ENCODE results near the gene ABI3BP.

The ABI3BP gene

GRCh38 chr3:100932491-100932890 is 60.7 kb downstream of the ABI3BP start:
- no peaks in the 10 kb centered on the region for H3K4me1 Mint-ChIP-seq
- no peak overlapping the region for H3K4me3 Mint-ChIP-seq
- ATAC-seq = no peak
- H3K36me3 Mint-ChIP-seq = no peaks in the 10 kb centered on the region
- H3K9me3 Mint-ChIP-seq = peaks cover 7% of the 10 kb centered on the region
- no peaks in the 10 kb centered on the region for H3K27me3 Mint-ChIP-seq
- H3K27ac Mint-ChIP-seq = no peak overlapping the region

GRCh38 chr3:100928638-100929428 is 64.4 kb downstream of the ABI3BP start:
- no peaks in the 10 kb centered on the region for H3K4me1 Mint-ChIP-seq
- no peak overlapping the region for H3K4me3 Mint-ChIP-seq
- H3K9me3 Mint-ChIP-seq = no peaks in the 10 kb centered on the region
- no peak for ATAC-seq
- H3K27me3 Mint-ChIP-seq = no peaks in the 10 kb centered on the region
- H3K36me3 Mint-ChIP-seq = no peaks in the 10 kb centered on the region
- H3K27ac Mint-ChIP-seq = no peak overlapping the region

- no peaks in the 10 kb centered on the region for H3K9me3 Mint-ChIP-seq
- ATAC-seq = no peak
These were observed 65.4 kb downstream of the ABI3BP start for GRCh38 chr3:100927775-100928174.

DNA sequence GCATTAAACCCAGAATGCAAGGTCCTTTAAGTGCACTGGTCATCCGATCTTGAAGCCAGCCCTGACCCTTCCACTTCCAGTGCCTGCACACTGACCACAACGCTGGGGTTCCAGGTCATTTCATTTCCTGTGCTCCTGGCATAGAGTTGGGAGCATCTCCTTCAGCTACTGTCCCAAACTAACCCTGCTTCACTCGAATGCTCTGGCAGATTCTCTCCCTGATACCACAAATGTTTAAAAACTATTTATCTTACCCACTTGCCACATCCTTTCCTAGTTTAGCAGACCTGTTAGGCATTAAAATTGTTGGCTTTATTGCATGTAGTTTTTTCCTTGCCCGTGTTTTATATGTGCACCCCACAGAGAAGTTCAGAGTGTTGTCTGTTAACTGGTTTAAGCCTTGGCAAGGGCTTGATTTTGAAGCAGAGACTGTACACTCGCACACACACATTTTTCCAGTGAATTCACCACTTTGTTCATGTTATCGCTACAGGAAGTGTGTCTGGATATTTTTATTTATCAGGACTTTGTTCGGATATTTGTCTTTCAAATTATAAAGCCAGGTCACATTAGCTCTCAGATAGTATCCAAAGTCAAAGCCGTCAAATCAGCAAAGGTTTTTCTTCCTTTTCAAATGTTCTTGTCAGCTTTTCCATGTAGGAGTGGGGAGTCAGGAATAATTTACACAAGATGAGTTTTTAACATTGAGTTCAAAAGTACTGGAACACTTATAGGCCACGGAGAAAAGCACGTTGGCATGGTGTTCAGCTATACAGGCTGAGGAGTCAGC is 77.3 kb downstream of the ABI3BP start:
- no peaks in the 10 kb centered on the region for H3K9me3 Mint-ChIP-seq
- H3K27me3 Mint-ChIP-seq = no peaks in the 10 kb centered on the region
- no peak for ATAC-seq
- no peaks in the 10 kb centered on the region for H3K36me3 Mint-ChIP-seq
- H3K27ac Mint-ChIP-seq = no peak overlapping the region
- H3K4me1 Mint-ChIP-seq = no peaks in the 10 kb centered on the region
- H3K4me3 Mint-ChIP-seq = no peak overlapping the region

More at GRCh38 chr3:100927775-100928174, 65.4 kb downstream of the ABI3BP start:
- no peaks in the 10 kb centered on the region for H3K4me1 Mint-ChIP-seq
- H3K27me3 Mint-ChIP-seq = peaks cover under 1% of the 10 kb centered on the region
- no peak overlapping the region for H3K4me3 Mint-ChIP-seq
- H3K36me3 Mint-ChIP-seq = no peaks in the 10 kb centered on the region
- H3K27ac Mint-ChIP-seq = no peak overlapping the region

DNA sequence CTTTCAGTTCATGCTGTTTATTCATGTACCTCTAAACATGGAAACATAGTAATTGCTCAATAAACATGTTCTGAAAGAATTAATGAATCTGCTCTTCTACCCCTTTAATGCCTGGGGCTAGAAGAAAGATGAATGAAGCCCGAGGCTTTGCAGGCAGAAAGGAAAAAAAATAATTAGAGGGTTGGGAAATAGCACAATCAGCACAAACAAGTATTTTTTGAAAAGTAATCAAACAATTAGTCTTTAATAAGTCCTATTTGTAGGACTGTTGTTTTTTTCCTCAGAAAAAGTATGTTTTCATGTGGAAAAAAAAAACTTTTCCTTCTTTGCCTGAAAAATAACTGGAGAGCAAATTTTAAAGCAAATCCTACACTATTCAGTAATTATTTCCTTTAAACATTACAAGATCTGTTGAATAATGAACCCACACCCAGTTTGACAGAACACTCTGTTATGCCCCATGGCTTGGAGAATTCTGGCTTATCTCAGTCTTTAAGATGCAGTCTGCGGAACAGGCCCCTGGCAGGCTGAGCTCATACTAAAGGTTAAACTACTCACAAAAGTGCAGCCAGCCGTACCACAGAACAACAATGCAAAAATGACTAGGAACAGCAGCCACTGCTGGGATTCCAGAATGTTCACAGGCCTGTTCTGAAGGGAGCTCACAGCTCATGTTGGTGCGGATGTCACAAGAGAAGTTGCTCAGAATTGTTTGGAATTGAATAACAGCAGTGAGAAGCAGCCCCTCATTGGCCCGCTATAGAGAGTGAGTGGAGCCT is 79.2 kb downstream of the ABI3BP start:
- Mint-ChIP-seq H3K4me1 (no peaks in the 10 kb centered on the region), H3K4me3 (no peak overlapping the region)
- ATAC-seq = no peak

DNA sequence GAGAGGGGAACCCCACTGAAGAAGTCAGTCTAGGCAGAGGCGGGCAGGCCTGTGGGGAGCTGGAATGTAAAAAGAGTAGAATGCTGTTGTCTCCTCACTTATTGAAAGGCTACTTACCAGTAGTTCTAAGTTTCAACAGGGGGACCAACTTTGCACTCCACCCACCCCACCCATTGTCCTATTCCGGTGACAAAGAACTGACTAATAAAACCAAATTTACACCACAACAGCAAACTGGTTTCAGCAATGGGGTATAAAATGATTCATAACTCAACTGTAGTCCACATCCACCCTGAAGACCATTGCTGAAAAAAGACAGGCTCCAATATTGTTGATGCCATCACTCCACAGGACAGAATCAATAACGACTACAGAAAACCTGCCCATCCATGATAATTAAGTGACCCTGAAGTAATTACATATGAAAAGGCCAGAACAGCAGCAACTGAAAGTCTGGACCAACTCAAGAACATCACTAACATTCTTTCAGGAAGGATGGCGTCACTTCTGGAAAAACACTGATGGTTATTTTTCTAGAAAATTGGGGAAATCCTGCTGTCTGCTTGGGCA is 80.2 kb downstream of the ABI3BP start:
- Mint-ChIP-seq H3K4me3 (no peak overlapping the region), H3K27me3 (no peaks in the 10 kb centered on the region)

More for the DNA sequence above, 79.2 kb downstream of the ABI3BP start:
- H3K36me3 Mint-ChIP-seq = no peaks in the 10 kb centered on the region
- peaks cover 4% of the 10 kb centered on the region for H3K9me3 Mint-ChIP-seq
- no peak overlapping the region for H3K27ac Mint-ChIP-seq
- no peaks in the 10 kb centered on the region for H3K27me3 Mint-ChIP-seq

DNA sequence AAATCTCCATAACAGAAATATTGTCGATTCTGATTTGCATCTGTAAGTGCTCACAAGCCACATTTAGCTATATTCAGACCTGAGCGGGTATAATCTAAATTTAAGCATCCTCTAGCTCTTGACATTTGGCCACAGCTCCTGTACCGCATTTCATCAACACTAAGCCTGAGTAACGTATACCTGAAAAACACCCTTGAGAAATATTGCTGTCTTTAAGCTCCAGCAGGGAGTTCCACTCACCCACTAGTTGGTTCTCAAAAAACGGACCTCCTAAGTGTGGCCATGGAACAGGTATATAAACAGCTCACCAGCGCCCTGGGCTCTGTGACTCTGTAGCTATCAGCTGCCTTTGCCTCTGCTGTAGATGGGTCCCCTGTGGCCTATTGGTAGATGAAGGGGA is 80.7 kb downstream of the ABI3BP start:
- H3K36me3 Mint-ChIP-seq = no peaks in the 10 kb centered on the region
- peaks cover under 1% of the 10 kb centered on the region for H3K27me3 Mint-ChIP-seq
- no peak overlapping the region for H3K4me3 Mint-ChIP-seq
- peak; percentile 22 for ATAC-seq
- peaks cover 5% of the 10 kb centered on the region for H3K9me3 Mint-ChIP-seq
- no peak overlapping the region for H3K27ac Mint-ChIP-seq
- H3K4me1 Mint-ChIP-seq = no peaks in the 10 kb centered on the region

More for the DNA sequence above, 80.2 kb downstream of the ABI3BP start:
- H3K4me1 Mint-ChIP-seq = no peaks in the 10 kb centered on the region
- peak; percentile 14 for ATAC-seq
- no peaks in the 10 kb centered on the region for H3K36me3 Mint-ChIP-seq
- H3K27ac Mint-ChIP-seq = no peak overlapping the region
- H3K9me3 Mint-ChIP-seq = peaks cover 5% of the 10 kb centered on the region

DNA sequence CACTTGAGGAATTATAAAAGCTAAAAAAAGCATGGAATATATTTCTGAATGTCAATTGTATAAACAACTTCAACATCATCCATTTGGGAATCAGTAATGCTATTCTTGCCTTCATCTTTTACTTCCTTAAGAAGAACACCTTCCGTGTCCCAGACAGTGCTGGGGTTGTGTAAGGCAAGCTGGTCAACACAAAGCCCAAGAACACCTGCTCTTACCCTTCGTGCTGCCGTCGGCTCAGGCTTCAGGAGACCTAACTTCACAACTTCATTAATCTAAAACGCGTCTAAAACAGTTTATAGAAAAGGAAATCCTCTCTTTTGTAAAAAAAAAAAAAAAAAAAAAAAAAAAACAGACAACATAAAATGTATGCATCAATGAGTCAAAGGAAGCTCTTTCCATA is 81.3 kb downstream of the ABI3BP start:
- Mint-ChIP-seq H3K27ac (no peak overlapping the region), H3K36me3 (no peaks in the 10 kb centered on the region), H3K27me3 (peaks cover 6% of the 10 kb centered on the region), H3K9me3 (peaks cover 5% of the 10 kb centered on the region), H3K4me1 (no peaks in the 10 kb centered on the region), H3K4me3 (no peak overlapping the region)
- no peak for ATAC-seq

DNA sequence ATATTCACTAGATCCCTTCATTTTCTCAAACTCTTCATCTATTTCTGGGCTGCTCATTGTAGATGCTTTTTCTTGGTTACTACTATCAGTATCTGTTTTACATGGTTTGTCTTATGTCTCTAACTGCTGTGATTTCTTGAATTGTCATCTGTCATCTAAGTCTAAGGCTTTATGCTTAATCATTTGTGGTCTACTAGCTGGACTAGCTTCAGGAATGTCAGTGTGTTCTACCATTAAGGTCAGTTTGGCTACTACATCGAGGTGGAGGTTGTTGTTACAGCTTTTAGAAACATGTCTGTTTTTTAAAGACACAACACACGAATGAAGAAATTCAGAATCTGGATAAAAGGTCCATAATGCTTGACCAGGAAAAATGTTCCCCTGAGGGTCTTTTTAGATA is 82.2 kb downstream of the ABI3BP start:
- H3K9me3 Mint-ChIP-seq = peaks cover 5% of the 10 kb centered on the region

DNA sequence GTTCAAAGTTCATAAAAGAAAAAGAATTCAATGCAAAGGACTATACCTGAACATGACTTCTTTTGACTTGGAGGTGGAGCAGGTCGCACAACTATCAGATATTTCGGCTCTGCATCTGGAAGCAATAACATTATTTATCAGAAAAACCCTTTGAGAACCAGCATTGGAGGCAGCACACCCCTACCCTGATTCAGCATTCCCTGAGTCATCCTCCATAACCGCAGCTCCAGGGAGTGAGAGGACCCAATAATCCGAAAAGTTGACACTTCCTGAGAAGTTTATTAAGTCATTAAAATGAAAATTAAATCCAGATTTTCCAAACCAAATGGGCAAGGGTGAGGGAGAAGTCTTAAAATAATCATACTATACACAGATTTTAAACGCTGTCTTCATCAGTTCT is 90.6 kb downstream of the ABI3BP start:
- Mint-ChIP-seq H3K4me1 (peaks cover 10% of the 10 kb centered on the region), H3K9me3 (peaks cover 2% of the 10 kb centered on the region), H3K27ac (no peak overlapping the region), H3K36me3 (no peaks in the 10 kb centered on the region), H3K27me3 (peaks cover 6% of the 10 kb centered on the region), H3K4me3 (no peak overlapping the region)
- ATAC-seq = no peak

More for the DNA sequence above, 82.2 kb downstream of the ABI3BP start:
- Mint-ChIP-seq H3K4me3 (no peak overlapping the region), H3K27me3 (peaks cover 6% of the 10 kb centered on the region), H3K36me3 (no peaks in the 10 kb centered on the region), H3K27ac (no peak overlapping the region), H3K4me1 (no peaks in the 10 kb centered on the region)
- no peak for ATAC-seq

DNA sequence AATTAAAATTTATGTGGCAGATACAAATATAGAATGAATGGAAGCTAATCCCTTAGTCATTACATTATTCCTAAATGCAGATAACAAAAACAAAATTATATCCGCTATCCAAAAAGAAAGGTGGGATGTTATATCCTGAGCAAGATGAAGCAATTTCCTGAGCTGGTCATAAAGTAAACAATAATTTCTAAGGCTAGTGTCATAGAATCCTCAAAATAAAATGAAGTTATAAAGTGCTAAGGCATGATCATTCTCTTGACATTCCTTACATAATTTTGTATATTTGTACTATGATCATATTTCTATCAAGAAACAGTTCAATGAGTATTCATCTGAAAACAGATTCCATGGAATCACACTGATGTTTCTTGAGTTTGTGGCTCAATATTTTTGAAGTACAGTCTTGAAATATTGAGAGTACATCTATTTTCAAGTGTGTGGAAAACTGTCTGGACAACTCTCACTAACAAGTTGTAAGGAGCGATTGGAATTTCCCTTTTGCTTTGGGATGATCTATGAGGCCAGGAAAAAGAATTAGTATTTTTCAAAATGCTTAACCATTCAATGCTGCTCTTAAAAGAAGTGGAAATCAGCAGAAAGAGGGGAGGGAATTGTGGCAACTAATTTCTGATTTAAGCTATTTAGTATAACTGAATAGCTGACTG is 92.4 kb downstream of the ABI3BP start:
- Mint-ChIP-seq H3K4me3 (no peak overlapping the region), H3K27me3 (no peaks in the 10 kb centered on the region), H3K36me3 (no peaks in the 10 kb centered on the region), H3K4me1 (peaks cover 10% of the 10 kb centered on the region), H3K27ac (no peak overlapping the region), H3K9me3 (peaks cover 2% of the 10 kb centered on the region)
- ATAC-seq = no peak

DNA sequence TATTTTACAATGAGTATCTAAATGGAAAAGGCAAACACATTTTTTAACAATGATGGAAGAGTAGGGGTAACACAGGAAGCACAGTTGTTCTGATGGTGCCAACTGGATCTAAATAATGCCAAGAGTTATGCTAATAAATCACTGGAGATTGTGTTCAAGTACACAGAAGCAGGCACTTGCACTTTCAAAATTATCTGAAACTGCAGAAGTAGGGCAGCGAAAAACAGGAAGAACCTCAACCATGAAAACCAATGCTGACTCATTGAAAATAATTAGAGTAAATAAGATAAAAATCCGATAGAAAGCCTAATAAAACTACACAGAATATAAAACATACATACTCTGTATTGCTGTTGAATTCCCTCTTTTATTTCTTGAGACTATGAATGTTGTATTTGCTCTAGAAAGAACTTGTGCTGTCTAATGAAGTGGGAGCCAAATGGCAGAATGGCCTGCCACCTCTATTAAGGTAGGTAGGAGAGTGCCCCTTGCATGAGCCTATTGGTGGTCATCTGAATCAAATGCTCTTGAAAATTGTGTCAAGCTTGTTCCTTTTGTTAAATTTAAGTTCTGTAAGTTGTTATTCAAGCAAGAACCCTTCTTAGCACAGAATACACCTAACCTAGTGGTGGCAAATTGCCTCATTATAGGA is 93.7 kb downstream of the ABI3BP start:
- H3K9me3 Mint-ChIP-seq = peaks cover 2% of the 10 kb centered on the region
- no peaks in the 10 kb centered on the region for H3K36me3 Mint-ChIP-seq
- no peak for ATAC-seq
- H3K27me3 Mint-ChIP-seq = no peaks in the 10 kb centered on the region
- peaks cover 10% of the 10 kb centered on the region for H3K4me1 Mint-ChIP-seq
- no peak overlapping the region for H3K4me3 Mint-ChIP-seq
- H3K27ac Mint-ChIP-seq = no peak overlapping the region

DNA sequence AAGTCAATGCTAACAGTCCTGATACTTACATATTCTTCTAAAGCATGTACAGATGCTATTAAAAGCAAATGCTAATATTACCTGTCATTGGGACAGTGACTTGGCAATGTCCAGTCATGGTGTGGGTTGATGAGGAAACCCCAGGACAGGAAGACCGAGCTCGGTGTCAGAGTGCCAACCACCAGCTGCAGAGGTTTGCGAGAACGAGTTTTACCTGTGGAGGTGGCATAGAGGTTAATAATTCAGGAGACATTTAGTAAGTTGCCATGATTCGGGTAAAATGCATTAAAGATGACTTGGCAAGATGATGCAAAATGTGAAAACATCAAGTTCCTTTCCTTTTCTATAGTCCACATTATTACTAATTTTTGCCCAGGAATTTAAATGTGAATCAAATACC is 94.5 kb downstream of the ABI3BP start:
- H3K4me3 Mint-ChIP-seq = no peak overlapping the region
- H3K4me1 Mint-ChIP-seq = peaks cover 10% of the 10 kb centered on the region
- no peaks in the 10 kb centered on the region for H3K36me3 Mint-ChIP-seq
- H3K9me3 Mint-ChIP-seq = no peaks in the 10 kb centered on the region
- no peak overlapping the region for H3K27ac Mint-ChIP-seq
- H3K27me3 Mint-ChIP-seq = peaks cover 5% of the 10 kb centered on the region
- ATAC-seq = no peak

DNA sequence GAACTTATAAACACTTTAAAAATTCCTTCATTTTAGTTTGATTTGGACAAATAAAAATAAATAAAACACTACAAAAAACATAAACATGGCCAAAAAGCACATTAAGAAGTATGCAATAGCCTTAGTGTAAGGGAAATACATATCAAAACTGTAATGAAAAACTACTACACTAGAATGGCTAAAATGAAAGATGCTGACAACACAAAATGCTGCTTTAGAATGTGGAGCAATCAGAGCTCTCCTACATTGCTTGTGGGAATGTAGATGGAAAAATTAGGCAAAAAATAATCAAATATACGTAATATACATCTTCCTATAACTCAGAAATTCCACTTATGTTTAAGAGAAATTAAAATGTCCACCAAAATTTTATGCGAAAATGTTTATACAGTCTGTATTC is 96.2 kb downstream of the ABI3BP start:
- no peak overlapping the region for H3K27ac Mint-ChIP-seq
- H3K9me3 Mint-ChIP-seq = no peaks in the 10 kb centered on the region
- peaks cover 10% of the 10 kb centered on the region for H3K4me1 Mint-ChIP-seq
- peaks cover 10% of the 10 kb centered on the region for H3K27me3 Mint-ChIP-seq
- ATAC-seq = no peak
- H3K36me3 Mint-ChIP-seq = no peaks in the 10 kb centered on the region
- H3K4me3 Mint-ChIP-seq = no peak overlapping the region
